HG02759 (cell line): ENCODE results near the gene FNDC1.

ENCODE experiments used
- ATAC-seq: cut with Tn5 transposase; IDR thresholded peaks from one replicate; pipeline ENCODE4 v1.9.1; 2021; ENCODE audit warnings: mild to moderate bottlenecking, moderate library complexity; ENCODE audit not compliant: unreplicated experiment

Gene FNDC1

GRCh38 chr6:159203304-159204005, 34.3 kb downstream of the FNDC1 start:
- no peak for ATAC-seq

- ATAC-seq, result no peak
Observed at GRCh38 chr6:159204605-159205004, 35.4 kb downstream of the FNDC1 start.

- no peak for ATAC-seq
Observed at GRCh38 chr6:159212028-159212427, 42.8 kb downstream of the FNDC1 start.

GRCh38 chr6:159212525-159213280, 43.5 kb downstream of the FNDC1 start:
- ATAC-seq, result no peak

GRCh38 chr6:159213405-159213804, 44.2 kb downstream of the FNDC1 start:
- no peak for ATAC-seq

GRCh38 chr6:159214281-159214680, 45.1 kb downstream of the FNDC1 start:
- no peak for ATAC-seq

- no peak for ATAC-seq
Observed at GRCh38 chr6:159217595-159218275, 48.5 kb downstream of the FNDC1 start.

GRCh38 chr6:159220093-159220492, 50.9 kb downstream of the FNDC1 start:
- ATAC-seq, result no peak

- ATAC-seq, result no peak
Observed at GRCh38 chr6:159221486-159222170, 52.4 kb downstream of the FNDC1 start.

GRCh38 chr6:159224452-159224851, 55.3 kb downstream of the FNDC1 start:
- no peak for ATAC-seq

- no peak for ATAC-seq
Observed at GRCh38 chr6:159229651-159230051, 60.5 kb downstream of the FNDC1 start.

GRCh38 chr6:159232106-159232645, 63.0 kb downstream of the FNDC1 start:
- no peak for ATAC-seq

- ATAC-seq, result no peak
Observed at GRCh38 chr6:159232751-159233150, 63.6 kb downstream of the FNDC1 start.

GRCh38 chr6:159233365-159234101, 64.3 kb downstream of the FNDC1 start:
- ATAC-seq, result no peak

GRCh38 chr6:159234102-159234553, 64.9 kb downstream of the FNDC1 start:
- no peak for ATAC-seq

- no peak for ATAC-seq
Observed at GRCh38 chr6:159238920-159239558, 69.8 kb downstream of the FNDC1 start.

GRCh38 chr6:159249128-159249527, 79.9 kb downstream of the FNDC1 start:
- ATAC-seq, result no peak

GRCh38 chr6:159249752-159250151, 80.6 kb downstream of the FNDC1 start:
- ATAC-seq, result no peak

- ATAC-seq, result no peak
Observed at GRCh38 chr6:159250633-159251032, 81.4 kb downstream of the FNDC1 start.
